WERI-Rb-1 (cell line): ENCODE results near the gene HSPH1.
"Not testable (repeated sequence)": the region's sequence is repeated elsewhere in the genome, so short reads cannot be mapped to it uniquely, and the experiment has no call there.

Source experiments
- DNase-seq: peaks from one replicate; pipeline ENCODE4 v3.0.0-alpha.2; 2020
- H3K27ac ChIP-seq: fragments of 250-450 bp; sonication (Bioruptor Pico); 2 replicates; pipeline ENCODE4 v1.5.1; 2020; ENCODE audit warnings: mild to moderate bottlenecking, moderate library complexity
- H3K27me3 ChIP-seq: fragments of 250-450 bp; sonication (Bioruptor Pico); 2 replicates; pipeline ENCODE4 v1.5.1; 2021; ENCODE audit warnings: mild to moderate bottlenecking, low read depth, moderate library complexity; ENCODE audit not compliant: insufficient read depth, severe bottlenecking
- H3K36me3 ChIP-seq: fragments of 250-450 bp; sonication (Bioruptor Pico); 2 replicates; pipeline ENCODE4 v1.5.1; 2020; ENCODE audit warnings: mild to moderate bottlenecking, moderate library complexity
- H3K4me3 ChIP-seq: 2 replicates; pipeline ENCODE4 v1.5.1; 2011; ENCODE audit warnings: low read depth, mild to moderate bottlenecking, control low read depth, low read length
- H3K9me3 ChIP-seq: fragments of 250-450 bp; sonication (Bioruptor Pico); 2 replicates; pipeline ENCODE4 v1.5.1; 2021; ENCODE audit warnings: mild to moderate bottlenecking, moderate library complexity; ENCODE audit not compliant: severe bottlenecking
- TF ChIP-seq, protein P1 (sequence below): IDR thresholded peaks from 2 replicates; pipeline ENCODE4 v1.5.1; 2011; ENCODE audit warnings: low read depth, mild to moderate bottlenecking, control low read depth, inconsistent platforms, low read length

Gene HSPH1

DNA sequence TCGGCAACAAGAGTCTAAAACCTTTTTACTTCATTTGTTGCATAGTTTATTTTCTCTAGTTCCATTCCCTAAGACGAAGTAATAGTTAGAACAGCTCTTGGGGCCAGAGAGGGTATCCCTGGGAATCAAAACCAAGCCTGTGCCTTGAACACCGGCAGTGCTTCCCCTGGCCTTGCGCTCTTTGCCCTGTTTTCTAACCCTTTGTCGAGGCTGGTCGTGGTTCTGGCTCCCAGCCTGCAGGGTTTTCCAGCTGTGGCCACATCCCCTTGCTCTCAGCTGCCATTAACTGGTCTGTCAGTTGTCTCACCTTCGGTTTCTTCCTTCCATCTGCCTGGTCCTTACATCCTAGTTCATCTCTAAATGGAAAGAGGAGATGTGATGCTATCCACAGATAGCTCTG, 61.0 kb downstream of the HSPH1 start:
- no peaks in the 10 kb centered on the region for H3K9me3 ChIP-seq
- H3K27me3 ChIP-seq = no peaks in the 10 kb centered on the region
- H3K27ac ChIP-seq = no peak overlapping the region
- no peak overlapping the region for H3K4me3 ChIP-seq
- TF ChIP-seq, protein P1, sequence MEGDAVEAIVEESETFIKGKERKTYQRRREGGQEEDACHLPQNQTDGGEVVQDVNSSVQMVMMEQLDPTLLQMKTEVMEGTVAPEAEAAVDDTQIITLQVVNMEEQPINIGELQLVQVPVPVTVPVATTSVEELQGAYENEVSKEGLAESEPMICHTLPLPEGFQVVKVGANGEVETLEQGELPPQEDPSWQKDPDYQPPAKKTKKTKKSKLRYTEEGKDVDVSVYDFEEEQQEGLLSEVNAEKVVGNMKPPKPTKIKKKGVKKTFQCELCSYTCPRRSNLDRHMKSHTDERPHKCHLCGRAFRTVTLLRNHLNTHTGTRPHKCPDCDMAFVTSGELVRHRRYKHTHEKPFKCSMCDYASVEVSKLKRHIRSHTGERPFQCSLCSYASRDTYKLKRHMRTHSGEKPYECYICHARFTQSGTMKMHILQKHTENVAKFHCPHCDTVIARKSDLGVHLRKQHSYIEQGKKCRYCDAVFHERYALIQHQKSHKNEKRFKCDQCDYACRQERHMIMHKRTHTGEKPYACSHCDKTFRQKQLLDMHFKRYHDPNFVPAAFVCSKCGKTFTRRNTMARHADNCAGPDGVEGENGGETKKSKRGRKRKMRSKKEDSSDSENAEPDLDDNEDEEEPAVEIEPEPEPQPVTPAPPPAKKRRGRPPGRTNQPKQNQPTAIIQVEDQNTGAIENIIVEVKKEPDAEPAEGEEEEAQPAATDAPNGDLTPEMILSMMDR = no peak
- H3K36me3 ChIP-seq = no peaks in the 10 kb centered on the region
- DNase-seq = no peak

DNA sequence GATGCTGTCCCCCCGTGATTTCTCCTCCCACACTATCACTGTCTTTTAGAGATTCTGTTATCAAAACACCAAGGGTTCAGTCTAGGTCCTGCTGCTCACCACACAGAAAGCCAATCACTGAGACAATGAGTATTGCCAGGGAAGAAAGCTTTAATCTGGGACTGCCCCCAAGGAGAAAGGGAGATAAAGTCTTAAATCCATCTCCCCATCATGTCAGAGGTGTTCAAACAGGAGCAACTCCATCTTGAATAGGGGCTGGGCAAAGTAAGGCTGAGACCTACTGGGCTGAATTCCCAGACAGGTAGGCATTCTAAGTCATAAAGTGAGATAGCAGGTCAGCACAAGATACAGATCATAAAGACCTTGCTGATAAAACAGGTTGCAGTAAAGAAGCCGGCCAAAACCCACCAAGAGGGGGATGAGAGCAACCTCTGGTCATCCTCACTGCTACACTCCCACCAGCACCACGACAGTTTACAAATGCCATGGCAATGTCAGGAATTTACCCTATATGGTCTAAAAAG, 63.7 kb downstream of the HSPH1 start:
- H3K27me3 ChIP-seq, H3K27ac ChIP-seq, H3K9me3 ChIP-seq, DNase-seq, H3K36me3 ChIP-seq, H3K4me3 ChIP-seq: not testable (repeated sequence)

DNA sequence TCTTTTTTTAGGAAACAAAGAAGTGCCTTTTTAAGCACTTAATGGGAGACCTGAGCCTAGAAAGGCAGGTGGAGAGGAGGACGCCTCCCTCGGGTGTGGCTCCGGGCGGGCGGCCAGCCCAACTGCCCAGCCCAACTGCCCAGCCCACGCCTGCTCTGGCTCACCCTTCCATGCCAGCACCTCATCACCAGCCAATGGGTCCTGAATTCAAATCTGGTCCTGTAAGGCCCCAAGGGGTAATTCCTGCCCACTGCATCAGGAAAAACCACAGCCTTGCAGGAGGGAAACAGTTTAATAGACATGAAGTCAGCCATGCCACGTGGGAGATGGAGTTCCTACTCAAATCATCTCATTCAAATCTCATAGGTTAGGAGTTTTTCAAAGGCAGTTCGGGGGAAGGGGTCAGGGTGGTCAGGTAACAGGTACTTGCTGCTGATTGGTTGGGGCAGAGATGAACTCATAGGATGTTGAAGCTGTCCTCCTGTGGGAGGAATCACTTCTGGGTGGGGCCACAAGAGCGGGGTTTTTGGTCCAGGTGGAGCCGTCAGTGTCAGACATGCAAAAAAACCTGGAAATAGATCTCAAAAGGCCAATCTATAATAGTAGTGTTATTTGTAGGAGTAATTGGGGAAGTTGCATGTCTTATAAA, 64.9 kb downstream of the HSPH1 start:
- DNase-seq = no peak
- H3K9me3 ChIP-seq = no peaks in the 10 kb centered on the region
- TF ChIP-seq, protein P1 = no peak

DNA sequence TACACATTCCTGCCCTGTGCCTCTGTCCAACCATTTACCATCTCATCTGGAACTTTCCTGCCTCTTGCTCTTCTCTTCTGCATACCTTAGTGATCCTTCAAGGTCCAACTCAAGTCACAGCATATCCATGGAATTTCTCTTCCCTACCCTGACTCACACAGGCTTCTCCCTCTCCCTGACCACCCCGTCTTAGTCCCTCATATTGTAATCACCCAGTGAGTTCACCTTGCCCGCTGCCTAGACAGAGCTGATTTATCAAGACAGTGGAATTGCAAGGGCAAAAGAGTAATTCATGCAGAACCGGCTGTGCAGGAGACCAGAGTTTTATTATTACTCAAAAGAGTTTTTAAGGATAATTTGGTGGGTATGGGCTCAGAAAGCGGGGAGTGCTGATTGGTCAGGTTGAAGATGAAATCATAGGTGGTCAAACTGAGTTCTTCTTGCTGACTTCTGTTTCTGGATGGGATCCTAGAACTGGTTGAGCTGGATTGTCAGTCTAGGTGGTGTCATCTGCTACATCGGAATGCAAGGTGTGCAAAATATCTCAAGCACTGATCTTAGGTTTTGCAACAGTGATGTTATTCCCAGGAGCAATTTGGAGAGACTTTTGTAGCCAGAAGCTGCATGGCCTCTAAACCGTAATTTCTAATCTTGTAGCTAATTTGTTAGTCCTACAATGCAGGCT, 67.2 kb downstream of the HSPH1 start:
- Histone ChIP-seq H3K27ac (no peak overlapping the region), H3K4me3 (no peak overlapping the region), H3K9me3 (no peaks in the 10 kb centered on the region), H3K27me3 (no peaks in the 10 kb centered on the region), H3K36me3 (no peaks in the 10 kb centered on the region)
- DNase-seq = no peak
- TF ChIP-seq, protein P1 = no peak

More for the DNA sequence above, 64.9 kb downstream of the HSPH1 start:
- H3K4me3 ChIP-seq = no peak overlapping the region
- no peaks in the 10 kb centered on the region for H3K36me3 ChIP-seq
- no peaks in the 10 kb centered on the region for H3K27me3 ChIP-seq
- H3K27ac ChIP-seq = no peak overlapping the region

DNA sequence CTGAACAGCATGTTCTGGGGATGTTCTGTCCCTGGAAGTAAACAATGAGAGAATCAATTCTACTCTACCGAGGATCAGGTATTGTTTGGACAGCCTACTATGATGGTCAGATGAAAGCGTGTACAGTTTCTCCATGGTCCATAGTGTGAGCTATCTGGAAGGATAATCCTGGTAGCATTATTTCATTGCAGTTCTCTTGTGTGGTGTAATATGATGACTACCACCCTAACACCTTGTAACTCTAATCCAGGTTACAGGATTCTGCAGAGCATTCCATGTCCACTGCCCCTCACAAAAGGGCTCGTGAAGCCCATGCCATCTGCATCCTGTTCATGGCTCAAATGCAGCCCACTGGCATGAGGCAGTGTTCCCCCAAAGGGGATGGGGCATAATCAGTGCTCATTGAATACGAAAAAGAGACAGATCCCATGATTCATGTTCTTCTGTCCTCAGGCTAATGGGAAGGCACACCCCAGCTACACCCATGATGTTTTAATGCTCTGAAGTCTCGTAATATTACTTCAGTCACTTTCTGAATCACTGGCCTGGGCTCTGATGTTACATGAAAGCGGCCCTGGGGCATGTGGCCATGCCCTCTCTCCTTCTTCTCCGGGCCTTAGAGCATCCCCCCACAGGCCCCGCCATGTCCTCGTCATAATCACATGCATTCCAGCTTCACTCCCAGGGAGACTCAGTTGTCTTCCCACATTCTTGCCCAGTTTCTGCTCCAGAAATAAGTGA, 68.4 kb downstream of the HSPH1 start:
- Histone ChIP-seq H3K9me3 (no peaks in the 10 kb centered on the region), H3K27me3 (no peaks in the 10 kb centered on the region), H3K27ac (no peak overlapping the region), H3K36me3 (no peaks in the 10 kb centered on the region), H3K4me3 (no peak overlapping the region)
- TF ChIP-seq, protein P1 = no peak
- DNase-seq = no peak

DNA sequence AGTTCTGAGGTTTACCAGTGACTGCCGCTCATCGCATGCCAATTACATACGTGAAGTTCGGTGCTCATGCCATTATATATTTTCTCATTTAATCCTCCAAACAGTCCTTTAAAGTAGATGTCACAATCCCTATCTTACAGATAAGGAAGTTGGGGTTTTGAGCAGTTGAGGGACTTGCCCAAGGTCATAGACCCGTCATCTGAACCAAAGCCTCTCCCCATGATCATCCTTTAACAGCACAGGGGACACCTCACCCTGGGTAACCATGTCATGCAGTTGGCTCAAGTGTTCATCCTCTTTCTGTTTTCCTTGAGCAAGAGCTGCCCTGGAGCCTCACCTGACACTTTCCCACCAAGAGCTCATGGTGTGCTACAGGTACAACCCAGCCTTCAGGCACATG, 69.1 kb downstream of the HSPH1 start:
- H3K4me3 ChIP-seq = no peak overlapping the region
- H3K9me3 ChIP-seq = no peaks in the 10 kb centered on the region
- no peaks in the 10 kb centered on the region for H3K27me3 ChIP-seq
- no peak for DNase-seq
- TF ChIP-seq, protein P1 = no peak
- no peak overlapping the region for H3K27ac ChIP-seq
- H3K36me3 ChIP-seq = no peaks in the 10 kb centered on the region
